Activated CD4-positive, alpha-beta memory T cell treated with anti-CD3 and anti-CD28 coated beads, Interleukin-2, amount 10 ng/mL, durations not matched to agents 7 days and 5 days (primary cell): ENCODE results near the gene EDIL3. TPM values are rescaled to one million over a fixed set of nuclear protein-coding genes. Genes with fewer than 3 reads are reported as not detected.

Experiments
- CTCF ChIA-PET: fragments of 350-600 bp; sonication (Branson Sonifier 250); formaldehyde crosslinking; loops from one replicate; lab custom pipeline; 2021; ENCODE audit warnings: antibody characterized with exemption, inconsistent platforms; lab: Charles Lee
- POLR2A ChIA-PET: fragments of 350-600 bp; sonication (Branson Sonifier 250); formaldehyde crosslinking; loops from one replicate; lab custom pipeline; 2021; ENCODE audit warnings: antibody characterized with exemption; lab: Charles Lee
- DNase-seq: peaks from one replicate; pipeline ENCODE4 v3.0.0-alpha.2; 2020
- H3K27ac Mint-ChIP-seq: one replicate; pipeline ENCODE4 v1.8.0; 2021; ENCODE audit warnings: mild to moderate bottlenecking, mixed read lengths
- H3K27me3 Mint-ChIP-seq: one replicate; pipeline ENCODE4 v1.8.0; 2021; ENCODE audit warnings: mixed read lengths
- H3K36me3 Mint-ChIP-seq: one replicate; pipeline ENCODE4 v1.8.0; 2021; ENCODE audit warnings: low read depth, mixed read lengths
- H3K4me1 Mint-ChIP-seq: one replicate; pipeline ENCODE4 v1.8.0; 2021; ENCODE audit warnings: mixed read lengths
- H3K4me3 Mint-ChIP-seq: one replicate; pipeline ENCODE4 v1.8.0; 2021; ENCODE audit warnings: mild to moderate bottlenecking, mixed read lengths
- H3K9me3 Mint-ChIP-seq: one replicate; pipeline ENCODE4 v1.8.0; 2021; ENCODE audit warnings: mixed read lengths
- total RNA-seq, 2 experiments: library from RNA; stranded (reverse); gene quantifications; one replicate each; pipeline ENCODE4 v1.2.3, GENCODE V29; 2021

The EDIL3 gene
- total RNA-seq, 2 experiments from 2014 or later = not detected

DNA sequence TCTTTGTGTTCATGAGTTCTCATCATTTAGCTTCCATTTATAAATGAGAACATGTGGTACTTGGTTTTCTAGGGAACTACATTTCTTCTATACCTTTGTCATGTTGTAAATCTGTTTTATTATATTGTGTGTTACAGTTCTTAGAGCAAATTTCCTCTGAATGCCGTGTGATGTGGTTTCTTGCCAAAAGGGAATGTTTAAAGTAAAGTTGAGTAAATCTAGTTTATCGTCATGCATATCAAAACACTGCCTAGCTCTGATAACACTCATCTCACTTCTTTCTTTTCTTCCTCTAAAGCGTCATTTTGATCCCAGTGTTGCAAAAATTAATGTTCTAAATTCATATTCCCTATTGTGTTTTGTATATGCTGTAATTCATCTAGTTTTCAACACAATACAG, 368.6 kb downstream of the EDIL3 start:
- no peaks in the 10 kb centered on the region for H3K36me3 Mint-ChIP-seq
- POLR2A ChIA-PET = no interaction called here
- no peaks in the 10 kb centered on the region for H3K27me3 Mint-ChIP-seq
- H3K9me3 Mint-ChIP-seq = peaks cover 3% of the 10 kb centered on the region
- H3K27ac Mint-ChIP-seq = no peak overlapping the region
- DNase-seq = no peak
- no peak overlapping the region for H3K4me3 Mint-ChIP-seq
- H3K4me1 Mint-ChIP-seq = no peaks in the 10 kb centered on the region
- CTCF ChIA-PET = no interaction called here

DNA sequence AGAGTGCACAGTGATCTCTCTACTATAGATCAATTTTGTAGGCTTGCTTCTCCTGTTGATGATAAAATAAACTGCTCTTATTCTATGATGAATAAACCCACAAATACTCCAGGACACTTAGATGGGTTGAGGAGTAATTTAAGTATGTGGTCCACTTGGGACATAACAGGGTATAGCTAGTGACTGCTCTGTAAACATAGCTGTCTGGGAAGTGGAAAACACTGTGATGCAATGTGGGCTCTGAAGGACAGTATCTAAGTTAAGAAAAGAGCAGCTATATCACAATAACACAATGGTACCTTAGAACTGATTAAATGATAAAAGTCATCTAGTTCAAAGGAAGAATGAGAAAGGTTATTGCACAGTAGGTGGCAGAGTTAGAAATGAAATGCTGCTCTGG, 369.7 kb downstream of the EDIL3 start:
- Mint-ChIP-seq H3K4me1 (no peaks in the 10 kb centered on the region), H3K27ac (no peak overlapping the region), H3K9me3 (peaks cover 3% of the 10 kb centered on the region), H3K27me3 (no peaks in the 10 kb centered on the region), H3K36me3 (no peaks in the 10 kb centered on the region), H3K4me3 (no peak overlapping the region)
- POLR2A ChIA-PET = no interaction called here
- CTCF ChIA-PET = no interaction called here
- no peak for DNase-seq

- Mint-ChIP-seq H3K9me3 (peaks cover 4% of the 10 kb centered on the region), H3K4me1 (no peaks in the 10 kb centered on the region), H3K27me3 (no peaks in the 10 kb centered on the region), H3K4me3 (no peak overlapping the region), H3K27ac (no peak overlapping the region), H3K36me3 (no peaks in the 10 kb centered on the region)
- CTCF ChIA-PET = no interaction called here
- DNase-seq = no peak
- POLR2A ChIA-PET = no interaction called here
These were observed 390.9 kb downstream of the EDIL3 start for GRCh38 chr5:83993803-83994202.

GRCh38 chr5:83991566-83992224, 393.0 kb downstream of the EDIL3 start:
- Mint-ChIP-seq H3K27me3 (no peaks in the 10 kb centered on the region), H3K4me1 (no peaks in the 10 kb centered on the region), H3K36me3 (no peaks in the 10 kb centered on the region), H3K27ac (no peak overlapping the region), H3K4me3 (no peak overlapping the region), H3K9me3 (peaks cover 4% of the 10 kb centered on the region)
- POLR2A ChIA-PET = no interaction called here
- no peak for DNase-seq
- CTCF ChIA-PET = no interaction called here

GRCh38 chr5:83988293-83988685, 396.4 kb downstream of the EDIL3 start:
- H3K4me1 Mint-ChIP-seq = no peaks in the 10 kb centered on the region
- no peaks in the 10 kb centered on the region for H3K27me3 Mint-ChIP-seq
- ChIA-PET CTCF (no interaction called here), POLR2A (no interaction called here)
- no peaks in the 10 kb centered on the region for H3K36me3 Mint-ChIP-seq
- H3K4me3 Mint-ChIP-seq = no peak overlapping the region
- H3K27ac Mint-ChIP-seq = no peak overlapping the region
- no peak for DNase-seq
- peaks cover 4% of the 10 kb centered on the region for H3K9me3 Mint-ChIP-seq

- Mint-ChIP-seq H3K9me3 (peaks cover 4% of the 10 kb centered on the region), H3K36me3 (no peaks in the 10 kb centered on the region), H3K4me1 (no peaks in the 10 kb centered on the region), H3K4me3 (no peak overlapping the region), H3K27ac (no peak overlapping the region), H3K27me3 (no peaks in the 10 kb centered on the region)
- no peak for DNase-seq
- ChIA-PET POLR2A (no interaction called here), CTCF (no interaction called here)
These were observed 397.0 kb downstream of the EDIL3 start for GRCh38 chr5:83987513-83988292.

DNA sequence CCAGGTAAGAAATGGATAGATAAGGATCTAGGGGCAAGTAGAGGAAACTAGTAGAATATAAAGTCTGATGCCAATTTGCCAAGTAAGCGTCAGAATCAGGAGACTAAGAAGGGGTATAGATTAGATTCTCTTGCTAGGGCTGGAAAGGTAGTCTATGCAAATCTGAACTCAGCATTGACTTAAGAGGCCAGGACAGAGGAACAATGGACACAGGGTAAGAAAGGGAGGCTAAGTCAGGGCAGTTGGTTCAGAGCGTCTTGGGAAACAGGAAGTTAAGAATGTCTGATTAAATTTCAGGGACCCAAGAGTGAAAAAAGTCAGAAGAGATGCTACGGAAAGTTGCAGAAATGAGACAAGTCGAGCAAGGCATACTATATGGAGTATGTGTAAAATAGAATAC, 400.8 kb downstream of the EDIL3 start:
- Mint-ChIP-seq H3K4me1 (no peaks in the 10 kb centered on the region), H3K36me3 (no peaks in the 10 kb centered on the region), H3K9me3 (no peaks in the 10 kb centered on the region), H3K27ac (no peak overlapping the region), H3K27me3 (no peaks in the 10 kb centered on the region), H3K4me3 (no peak overlapping the region)
- no peak for DNase-seq
- ChIA-PET CTCF (no interaction called here), POLR2A (no interaction called here)

GRCh38 chr5:83973925-83974815, 410.5 kb downstream of the EDIL3 start:
- ChIA-PET POLR2A (no interaction called here), CTCF (no interaction called here)
- Mint-ChIP-seq H3K9me3 (no peaks in the 10 kb centered on the region), H3K27me3 (no peaks in the 10 kb centered on the region), H3K4me1 (no peaks in the 10 kb centered on the region), H3K36me3 (no peaks in the 10 kb centered on the region), H3K27ac (no peak overlapping the region), H3K4me3 (no peak overlapping the region)
- no peak for DNase-seq

- H3K9me3 Mint-ChIP-seq = no peaks in the 10 kb centered on the region
- ChIA-PET POLR2A (no interaction called here), CTCF (no interaction called here)
- no peaks in the 10 kb centered on the region for H3K36me3 Mint-ChIP-seq
- no peak for DNase-seq
- no peaks in the 10 kb centered on the region for H3K27me3 Mint-ChIP-seq
- no peak overlapping the region for H3K4me3 Mint-ChIP-seq
- H3K27ac Mint-ChIP-seq = no peak overlapping the region
- H3K4me1 Mint-ChIP-seq = no peaks in the 10 kb centered on the region
These were observed 411.8 kb downstream of the EDIL3 start for GRCh38 chr5:83972909-83973308.

GRCh38 chr5:83972236-83972635, 412.4 kb downstream of the EDIL3 start:
- H3K27me3 Mint-ChIP-seq = no peaks in the 10 kb centered on the region

GRCh38 chr5:83967417-83967816, 417.3 kb downstream of the EDIL3 start:
- H3K27ac Mint-ChIP-seq = no peak overlapping the region
- CTCF ChIA-PET = no interaction called here
- no peaks in the 10 kb centered on the region for H3K36me3 Mint-ChIP-seq
- DNase-seq = no peak
- H3K9me3 Mint-ChIP-seq = no peaks in the 10 kb centered on the region
- no peak overlapping the region for H3K4me3 Mint-ChIP-seq
- POLR2A ChIA-PET = no interaction called here
- H3K27me3 Mint-ChIP-seq = no peaks in the 10 kb centered on the region
- H3K4me1 Mint-ChIP-seq = no peaks in the 10 kb centered on the region

More at GRCh38 chr5:83972236-83972635, 412.4 kb downstream of the EDIL3 start:
- Mint-ChIP-seq H3K27ac (no peak overlapping the region), H3K4me1 (no peaks in the 10 kb centered on the region), H3K9me3 (no peaks in the 10 kb centered on the region), H3K4me3 (no peak overlapping the region), H3K36me3 (no peaks in the 10 kb centered on the region)
- no peak for DNase-seq
- ChIA-PET CTCF (no interaction called here), POLR2A (no interaction called here)

- no peak overlapping the region for H3K27ac Mint-ChIP-seq
- H3K9me3 Mint-ChIP-seq = no peaks in the 10 kb centered on the region
- no peaks in the 10 kb centered on the region for H3K4me1 Mint-ChIP-seq
- CTCF ChIA-PET = no interaction called here
- no peaks in the 10 kb centered on the region for H3K36me3 Mint-ChIP-seq
- H3K4me3 Mint-ChIP-seq = no peak overlapping the region
- H3K27me3 Mint-ChIP-seq = no peaks in the 10 kb centered on the region
- POLR2A ChIA-PET = no interaction called here
- no peak for DNase-seq
These were observed 419.2 kb downstream of the EDIL3 start for GRCh38 chr5:83965441-83965840.

GRCh38 chr5:83964271-83964670, 420.4 kb downstream of the EDIL3 start:
- ChIA-PET POLR2A (no interaction called here), CTCF (no interaction called here)
- no peak overlapping the region for H3K4me3 Mint-ChIP-seq
- H3K4me1 Mint-ChIP-seq = no peaks in the 10 kb centered on the region
- no peaks in the 10 kb centered on the region for H3K9me3 Mint-ChIP-seq
- H3K36me3 Mint-ChIP-seq = no peaks in the 10 kb centered on the region
- no peaks in the 10 kb centered on the region for H3K27me3 Mint-ChIP-seq
- no peak for DNase-seq
- H3K27ac Mint-ChIP-seq = no peak overlapping the region
